GM19328 (cell line): ENCODE results near the gene DGCR2.
"Not testable (repeated sequence)": the region's sequence is repeated elsewhere in the genome, so short reads cannot be mapped to it uniquely, and the experiment has no call there.

Source experiments
- ATAC-seq: cut with Tn5 transposase; IDR thresholded peaks from one replicate; pipeline ENCODE4 v1.9.1; 2021; ENCODE audit warnings: mild to moderate bottlenecking, moderate library complexity; ENCODE audit not compliant: unreplicated experiment

DGCR2 gene

DNA sequence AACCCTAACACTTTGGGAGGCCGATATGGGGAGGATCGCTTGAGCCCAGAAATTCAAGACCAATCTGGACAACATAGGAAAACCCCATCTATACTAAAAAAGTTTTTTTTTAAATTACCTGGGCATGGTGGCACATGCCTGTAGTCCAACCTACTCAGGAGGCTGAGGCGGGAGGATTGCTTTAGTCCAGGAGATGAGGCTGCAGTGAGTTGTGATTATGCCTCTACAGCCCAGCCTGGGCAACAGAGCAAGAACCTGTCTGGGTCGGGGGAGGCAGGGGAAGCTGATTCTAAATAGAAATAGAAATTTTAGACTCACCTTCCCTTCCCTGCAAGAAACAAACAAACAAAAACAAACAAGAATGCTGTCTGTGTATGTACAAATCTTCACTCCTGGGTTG, 133.3 kb downstream of the DGCR2 start:
- ATAC-seq, result no peak

- ATAC-seq, result no peak
Measured at GRCh38 chr22:18987765-18988164, 134.4 kb downstream of the DGCR2 start.

- not testable (repeated sequence) for ATAC-seq
Measured at GRCh38 chr22:18987114-18987513, 135.1 kb downstream of the DGCR2 start.
